ENCODE data around the gene MOSMO. TPM values are rescaled to one million over a fixed set of nuclear protein-coding genes. Genes with fewer than 3 reads are reported as not detected.

The MOSMO gene
- total RNA-seq, 1 donor from 2014 or later = 16.8 TPM

DNA sequence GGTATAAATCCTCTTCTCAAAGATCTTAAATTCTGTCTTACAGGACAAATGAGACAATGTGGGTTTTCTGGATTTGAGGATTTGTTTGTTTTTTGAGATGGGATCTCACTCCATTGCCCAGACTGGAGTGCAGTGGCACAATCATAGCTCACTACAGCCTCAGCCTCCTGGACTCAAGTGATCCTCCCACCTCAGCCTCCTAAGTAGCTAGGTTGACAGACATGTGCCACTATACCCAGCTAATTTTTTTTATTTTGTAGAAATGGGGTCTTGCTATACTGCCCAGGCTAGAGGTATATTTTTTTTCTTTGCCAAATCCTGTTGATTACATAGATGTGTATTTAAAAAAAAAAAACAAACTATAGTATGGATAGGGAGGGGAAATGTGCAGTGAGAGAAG lies 122.6 kb downstream of the MOSMO start:
- Mint-ChIP-seq H3K4me3 (ENCODE audit: unreplicated experiment) (no peak overlapping the region), H3K4me1 (ENCODE audit: unreplicated experiment) (no peaks in the 10 kb centered on the region), H3K27ac (ENCODE audit: unreplicated experiment) (no peak overlapping the region), H3K36me3 (ENCODE audit: unreplicated experiment) (no peaks in the 10 kb centered on the region), H3K9me3 (ENCODE audit: unreplicated experiment) (no peaks in the 10 kb centered on the region), H3K27me3 (ENCODE audit: unreplicated experiment) (peaks cover 4% of the 10 kb centered on the region)
- TF ChIP-seq, protein P1, sequence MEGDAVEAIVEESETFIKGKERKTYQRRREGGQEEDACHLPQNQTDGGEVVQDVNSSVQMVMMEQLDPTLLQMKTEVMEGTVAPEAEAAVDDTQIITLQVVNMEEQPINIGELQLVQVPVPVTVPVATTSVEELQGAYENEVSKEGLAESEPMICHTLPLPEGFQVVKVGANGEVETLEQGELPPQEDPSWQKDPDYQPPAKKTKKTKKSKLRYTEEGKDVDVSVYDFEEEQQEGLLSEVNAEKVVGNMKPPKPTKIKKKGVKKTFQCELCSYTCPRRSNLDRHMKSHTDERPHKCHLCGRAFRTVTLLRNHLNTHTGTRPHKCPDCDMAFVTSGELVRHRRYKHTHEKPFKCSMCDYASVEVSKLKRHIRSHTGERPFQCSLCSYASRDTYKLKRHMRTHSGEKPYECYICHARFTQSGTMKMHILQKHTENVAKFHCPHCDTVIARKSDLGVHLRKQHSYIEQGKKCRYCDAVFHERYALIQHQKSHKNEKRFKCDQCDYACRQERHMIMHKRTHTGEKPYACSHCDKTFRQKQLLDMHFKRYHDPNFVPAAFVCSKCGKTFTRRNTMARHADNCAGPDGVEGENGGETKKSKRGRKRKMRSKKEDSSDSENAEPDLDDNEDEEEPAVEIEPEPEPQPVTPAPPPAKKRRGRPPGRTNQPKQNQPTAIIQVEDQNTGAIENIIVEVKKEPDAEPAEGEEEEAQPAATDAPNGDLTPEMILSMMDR (IDR thresholded peaks at IDR 0.05) = no peak
- DNase-seq (ENCODE audit: extremely low spot score, unreplicated experiment) = no peak

- Mint-ChIP-seq H3K27ac (ENCODE audit: unreplicated experiment) (no peak overlapping the region), H3K4me1 (ENCODE audit: unreplicated experiment) (no peaks in the 10 kb centered on the region), H3K9me3 (ENCODE audit: unreplicated experiment) (no peaks in the 10 kb centered on the region), H3K4me3 (ENCODE audit: unreplicated experiment) (no peak overlapping the region), H3K36me3 (ENCODE audit: unreplicated experiment) (no peaks in the 10 kb centered on the region), H3K27me3 (ENCODE audit: unreplicated experiment) (peaks cover 15% of the 10 kb centered on the region)
- TF ChIP-seq, protein P1 (IDR thresholded peaks at IDR 0.05) = no peak
- no peak for DNase-seq (ENCODE audit: extremely low spot score, unreplicated experiment)
These were observed 124.9 kb downstream of the MOSMO start for GRCh38 chr16:22132801-22133200.

Other genes with a start within 250 kb of the MOSMO start
- 153 and 163 TPM in 2 replicates for gene NPIPB4, start 150.4 kb upstream of the MOSMO start, total RNA-seq
- gene UQCRC2, start 54.8 kb upstream of the MOSMO start, total RNA-seq = 187 and 200 TPM in 2 replicates
- not detected in 2 replicates for gene PDZD9, start 7.0 kb upstream of the MOSMO start, total RNA-seq
- gene VWA3A, start 84.4 kb downstream of the MOSMO start, total RNA-seq = 0.27 TPM in 1 of 2 replicates, not detected in the other
- gene SDR42E2, start 154.4 kb downstream of the MOSMO start, total RNA-seq = 0.13 TPM in 1 of 2 replicates, not detected in the other
- gene EEF2K, start 198.2 kb downstream of the MOSMO start, total RNA-seq = 23.8 and 26.8 TPM in 2 replicates

All from osteocyte (in vitro differentiated cells).